NCI-H510A treated with DMSO at 0.1 percent for 48 hours (cell line): ENCODE results near the gene TMCC2.

Source experiments
- DNase-seq: peaks from one replicate; lab custom pipeline; 2025; lab: John Stamatoyannopoulos, UW

Gene TMCC2

GRCh38 chr1:205304046-205304694, 76.4 kb downstream of the TMCC2 start:
- no peak for DNase-seq

GRCh38 chr1:205304695-205305070, 76.9 kb downstream of the TMCC2 start:
- no peak for DNase-seq

DNA sequence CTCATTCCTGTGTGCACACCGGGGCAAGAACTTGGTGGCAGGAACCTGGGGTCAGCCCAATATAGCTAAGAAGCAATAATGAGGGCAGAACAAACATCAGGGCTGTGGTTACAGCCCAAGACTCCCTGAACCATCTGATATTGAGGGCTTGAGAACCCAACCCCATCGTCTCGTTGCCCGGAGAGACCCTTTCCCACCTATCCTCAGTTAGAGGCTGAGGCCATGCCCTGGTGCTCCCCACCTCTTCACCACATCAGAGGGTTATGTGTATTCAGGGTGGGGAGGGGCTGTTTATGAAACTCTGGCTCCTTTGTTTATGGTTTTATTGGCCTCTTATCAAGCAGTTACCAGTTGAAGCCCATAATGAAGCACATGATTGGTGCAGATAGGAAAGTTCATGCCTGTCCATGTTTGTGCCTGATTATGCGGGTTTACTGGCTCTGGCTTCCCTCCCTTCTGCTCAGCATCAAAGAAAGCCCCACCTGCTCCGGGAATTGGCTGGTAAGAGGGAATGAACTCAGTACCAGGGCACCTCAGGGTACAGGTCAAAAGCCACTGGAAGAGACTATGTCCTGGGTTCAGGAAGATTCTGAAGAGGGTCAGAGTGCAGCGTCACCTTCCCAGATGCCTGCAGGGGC, 79.3 kb downstream of the TMCC2 start:
- DNase-seq = no peak

- DNase-seq = no peak
Measured at GRCh38 chr1:205309741-205310140, 82.0 kb downstream of the TMCC2 start.

DNA sequence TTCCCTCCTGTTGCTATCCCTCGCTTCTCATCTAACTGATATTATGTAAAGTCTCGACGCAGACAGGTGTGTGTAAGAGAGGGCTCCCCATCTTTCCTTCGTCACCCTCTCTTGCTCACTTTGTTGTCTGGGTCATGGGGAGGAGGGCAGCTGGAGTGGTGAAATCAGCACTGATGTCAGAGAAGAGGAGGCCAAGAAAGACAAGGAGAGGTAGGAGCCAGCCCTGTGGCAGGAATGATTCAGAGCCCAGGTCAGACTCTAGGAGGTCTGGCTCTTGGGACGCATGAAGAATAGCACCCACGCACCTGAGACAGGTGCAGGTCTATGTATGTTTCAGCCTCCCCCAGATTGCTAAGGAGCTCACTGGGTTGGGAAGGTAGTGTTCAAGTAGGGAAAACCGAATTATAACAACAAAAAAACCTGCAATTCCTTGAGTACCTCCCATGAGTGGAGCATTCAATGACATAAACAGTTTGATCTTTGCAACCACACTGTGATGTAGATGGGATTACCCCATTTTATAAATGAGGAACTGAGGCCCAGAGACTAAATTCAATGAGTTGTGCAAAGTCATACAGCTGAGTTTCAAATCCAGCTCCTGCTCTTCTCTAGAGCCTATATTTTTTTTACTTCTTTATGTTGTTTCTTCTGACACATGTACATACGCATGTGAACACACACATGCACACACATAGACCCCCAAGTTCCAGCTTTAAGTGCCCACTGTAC, 83.4 kb downstream of the TMCC2 start:
- DNase-seq = no peak

DNA sequence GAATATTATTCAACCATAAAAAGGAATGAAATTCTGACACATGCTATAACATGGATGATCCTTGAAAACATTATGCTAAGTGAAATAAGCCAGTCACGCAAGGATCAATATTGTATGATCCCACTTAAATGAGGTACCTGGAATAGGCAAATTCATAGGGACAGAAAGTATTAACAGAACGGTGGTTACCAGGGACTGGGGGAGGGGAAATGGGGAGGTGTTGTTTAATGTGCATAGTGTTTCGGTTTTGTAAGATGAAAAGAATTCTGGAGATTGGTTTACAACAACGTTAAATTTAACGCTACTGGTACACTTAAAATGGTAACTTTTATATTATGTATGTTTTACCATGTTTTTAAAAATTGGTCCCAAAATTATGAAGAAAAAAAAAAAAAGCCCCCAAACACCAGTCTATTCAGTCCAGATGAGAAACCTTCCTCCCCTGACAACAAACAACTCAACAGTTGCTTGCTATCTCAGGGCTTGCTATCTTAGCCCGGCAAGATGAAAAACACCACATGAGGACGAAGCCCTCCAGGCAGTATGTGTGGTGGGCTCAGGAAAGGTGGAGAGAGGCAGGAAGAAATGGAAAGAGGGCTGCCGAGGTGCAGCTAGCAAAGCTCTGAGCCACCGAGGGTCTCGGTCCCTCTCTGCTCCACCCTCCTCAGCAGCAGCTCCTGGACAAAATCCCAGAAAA, 85.3 kb downstream of the TMCC2 start:
- DNase-seq = no peak

DNA sequence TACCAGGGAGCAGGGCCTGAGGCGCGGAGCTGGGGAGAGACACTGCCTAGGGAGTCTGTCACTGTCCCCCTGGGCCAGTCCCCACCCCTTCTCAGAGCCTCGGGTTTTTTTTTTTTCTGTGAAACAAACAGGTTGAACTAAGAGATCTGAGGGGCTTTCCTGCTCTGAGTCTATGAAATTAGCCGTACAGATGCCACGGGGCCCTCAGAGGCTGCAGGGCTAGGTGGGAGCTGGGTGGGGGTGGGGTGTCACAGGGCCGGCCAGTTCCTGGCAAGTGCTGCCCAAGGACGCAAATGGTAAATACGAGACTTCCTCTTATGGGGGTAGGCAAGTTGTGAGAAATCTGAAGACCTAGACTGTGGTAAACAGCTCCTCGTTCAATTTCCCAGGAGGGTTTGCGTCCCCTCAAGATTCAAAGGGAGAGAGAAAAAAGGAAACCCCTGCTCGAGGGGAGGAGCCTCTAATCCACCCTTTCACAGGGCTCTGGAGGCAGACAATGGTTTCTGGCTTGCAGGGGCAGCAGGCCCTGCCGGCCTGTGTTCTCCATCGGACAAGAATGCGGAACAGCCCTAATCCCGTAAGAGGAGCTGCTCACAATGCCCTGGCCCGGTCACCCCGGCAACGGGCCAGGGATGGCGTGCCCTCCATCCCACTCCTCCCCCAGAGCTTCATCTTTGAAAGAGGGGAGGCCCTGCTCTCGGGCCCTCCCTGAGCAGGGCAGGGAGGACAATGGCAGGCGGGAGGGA, 86.0 kb downstream of the TMCC2 start:
- peak; percentile 39 for DNase-seq

GRCh38 chr1:205315008-205315618, 87.4 kb downstream of the TMCC2 start:
- DNase-seq = peak; percentile 39

GRCh38 chr1:205316161-205316566, 88.4 kb downstream of the TMCC2 start:
- DNase-seq = peak; percentile 15

DNA sequence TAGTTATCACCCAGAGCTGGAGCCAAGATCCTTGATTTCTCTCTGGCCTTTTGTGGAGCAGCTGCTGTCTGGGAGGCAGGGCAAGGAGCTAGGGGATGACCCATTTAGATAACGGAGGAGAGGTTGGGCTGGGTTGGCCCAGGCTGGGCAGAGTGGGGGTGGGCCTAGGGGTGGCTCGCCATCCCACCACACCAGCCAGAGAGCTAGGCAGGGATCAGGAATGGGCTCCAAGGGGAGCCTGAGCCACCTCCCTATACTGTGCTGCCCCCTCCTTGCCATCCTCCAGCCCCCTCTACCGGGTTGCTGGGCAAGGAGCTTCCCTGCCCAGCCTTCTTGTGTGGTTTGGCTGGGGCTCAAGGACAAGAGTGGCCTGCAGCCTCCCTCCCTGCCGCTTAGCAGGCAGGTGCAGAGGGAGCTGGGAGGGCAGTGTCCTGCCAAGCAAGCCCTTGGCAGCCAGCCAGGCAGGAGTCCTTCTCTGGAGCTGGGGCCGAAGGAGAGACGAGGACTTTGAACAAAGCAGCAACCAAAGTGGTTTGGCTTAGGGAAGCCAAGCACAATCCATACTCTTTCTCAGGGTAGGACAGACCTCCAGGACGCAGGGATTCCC, 89.7 kb downstream of the TMCC2 start:
- DNase-seq = peak; percentile 95

DNA sequence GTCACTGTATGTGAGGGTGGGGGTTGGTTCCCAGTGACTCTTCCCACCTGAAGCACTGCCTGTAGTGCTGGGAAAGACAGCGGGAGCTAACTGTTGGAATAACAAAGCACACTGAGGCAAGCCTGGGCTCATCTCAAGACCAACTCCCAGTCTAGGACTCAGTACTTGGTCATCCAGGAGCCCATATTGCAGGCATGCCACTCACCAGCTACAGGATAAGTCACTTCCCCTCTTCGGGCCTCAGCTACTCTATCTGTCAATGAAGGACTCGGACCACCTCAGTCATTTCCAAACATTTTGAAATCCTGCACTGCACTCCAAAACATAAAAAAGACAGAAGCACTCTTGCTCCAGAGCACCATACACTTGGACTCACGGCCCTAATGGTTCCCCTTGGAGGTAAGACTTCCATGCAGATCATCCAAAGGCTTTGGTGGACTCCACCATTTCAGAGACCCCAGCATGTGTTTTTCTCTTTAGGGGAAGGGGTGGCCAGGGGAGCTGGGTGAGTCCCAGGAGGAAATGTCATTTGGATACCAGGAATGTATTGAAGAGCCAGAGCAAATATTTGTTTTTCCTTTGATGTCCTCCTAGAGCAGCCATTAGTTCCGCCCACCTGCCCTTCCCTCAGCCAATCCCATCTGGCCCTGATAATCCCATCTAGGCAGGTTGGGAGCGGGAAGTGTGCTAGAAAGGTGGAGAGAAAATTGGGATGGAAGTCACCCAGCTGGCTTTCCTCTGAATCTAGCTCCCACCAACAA, 90.7 kb downstream of the TMCC2 start:
- DNase-seq = peak; percentile 95

- DNase-seq = peak; percentile 96
Measured at GRCh38 chr1:205319081-205320018, 91.6 kb downstream of the TMCC2 start.

DNA sequence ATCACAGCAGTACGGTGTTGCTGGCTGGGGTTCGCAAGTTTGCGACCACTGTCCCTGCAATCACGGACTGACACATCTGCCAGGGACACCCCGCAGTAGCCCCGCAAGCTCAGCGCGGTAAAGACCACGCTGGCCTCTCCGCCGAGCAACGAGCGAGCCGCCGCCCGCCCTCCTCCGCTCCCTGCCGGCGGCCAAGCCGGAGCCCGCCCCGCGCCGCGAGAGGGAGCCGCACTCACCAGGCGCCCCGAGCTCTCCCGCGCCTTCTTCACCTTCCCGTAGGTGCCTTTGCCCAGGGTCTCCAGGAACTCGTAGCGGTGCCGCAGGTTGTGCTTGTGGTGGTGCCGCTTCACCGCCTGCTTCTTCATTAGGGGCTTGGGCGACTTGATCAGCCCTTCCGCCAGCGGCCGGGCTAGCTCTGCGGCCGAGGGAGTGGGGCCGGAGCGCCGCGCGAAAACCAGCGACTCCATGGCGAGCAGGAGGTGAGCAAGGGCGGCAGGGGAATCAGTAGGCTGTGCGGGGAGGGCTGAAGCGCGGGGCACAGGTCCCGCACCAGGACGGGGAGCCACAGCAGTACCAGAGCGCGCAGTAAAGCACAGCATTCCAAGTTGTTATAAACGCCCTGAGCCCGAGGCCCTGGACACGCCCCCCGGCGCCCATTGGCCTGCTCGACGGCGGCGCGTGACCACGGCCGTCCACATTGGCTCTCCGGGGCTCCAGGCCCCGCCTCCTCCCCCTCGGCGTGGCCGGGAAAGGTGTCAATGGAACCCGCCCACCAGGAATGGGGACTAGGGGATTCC, 93.6 kb downstream of the TMCC2 start, which contains the start of gene NUAK2:
TSS of gene NUAK2 (minus strand) at position 584 of the 797 bp plus-strand sequence. CDS start at position 467, 117 bp downstream.
- DNase-seq = peak; percentile 91

DNA sequence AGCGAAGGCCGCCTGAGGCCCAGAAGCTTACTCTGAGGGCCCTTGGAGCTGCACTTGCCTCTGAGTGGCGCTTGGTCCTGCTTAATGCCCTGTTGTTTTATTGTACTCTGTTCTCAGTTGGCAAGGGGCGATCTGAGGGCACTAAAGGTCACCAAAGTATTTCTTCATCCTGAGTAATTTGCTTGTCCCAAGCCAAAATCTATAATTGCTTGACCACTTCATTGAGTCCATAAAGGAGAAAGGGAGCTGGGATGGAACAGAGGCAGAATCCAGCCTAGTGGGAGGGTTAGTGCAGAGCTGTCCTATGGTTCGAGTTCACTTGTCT, 94.2 kb downstream of the TMCC2 start:
- DNase-seq = no peak
